IPS DF 6.9 (cell line): Measurements from ENCODE around the gene FAH.

ENCODE experiments used
- DNase-seq: peaks from one replicate; pipeline ENCODE4 v3.0.0-alpha.2; 2013; ENCODE audit warnings: low read depth, low spot score
- H3K27ac ChIP-seq: one replicate; pipeline ENCODE4 v1.5.1; 2013; ENCODE audit warnings: low read length, control low read depth
- H3K27me3 ChIP-seq: 2 replicates; pipeline ENCODE4 v1.6.1; 2013; ENCODE audit warnings: mild to moderate bottlenecking, low read length; ENCODE audit not compliant: control insufficient read depth, insufficient read depth
- H3K36me3 ChIP-seq: 2 replicates; pipeline ENCODE4 v1.6.1; 2013; ENCODE audit warnings: low read length; ENCODE audit not compliant: control insufficient read depth, insufficient read depth
- H3K4me1 ChIP-seq: 2 replicates; pipeline ENCODE4 v1.6.1; 2013; ENCODE audit warnings: low read length; ENCODE audit not compliant: control insufficient read depth, insufficient read depth
- H3K4me3 ChIP-seq: 2 replicates; pipeline ENCODE4 v1.5.1; 2013; ENCODE audit warnings: mild to moderate bottlenecking, low read length
- H3K9me3 ChIP-seq: 2 replicates; pipeline ENCODE4 v1.6.1; 2013; ENCODE audit warnings: low read length, inconsistent platforms; ENCODE audit not compliant: control insufficient read depth, insufficient read depth
- WGBS: extraction: QIAGEN DNeasy Blood & Tissue Kit; methylation state at CpG from one replicate; pipeline ENCODE4 v1.1.7; 2013; ENCODE audit warnings: mixed read lengths, missing lambda C conversion rate; ENCODE audit not compliant: insufficient read length, insufficient coverage; 5-methylcytosine and 5-hydroxymethylcytosine counted together

FAH gene

DNA sequence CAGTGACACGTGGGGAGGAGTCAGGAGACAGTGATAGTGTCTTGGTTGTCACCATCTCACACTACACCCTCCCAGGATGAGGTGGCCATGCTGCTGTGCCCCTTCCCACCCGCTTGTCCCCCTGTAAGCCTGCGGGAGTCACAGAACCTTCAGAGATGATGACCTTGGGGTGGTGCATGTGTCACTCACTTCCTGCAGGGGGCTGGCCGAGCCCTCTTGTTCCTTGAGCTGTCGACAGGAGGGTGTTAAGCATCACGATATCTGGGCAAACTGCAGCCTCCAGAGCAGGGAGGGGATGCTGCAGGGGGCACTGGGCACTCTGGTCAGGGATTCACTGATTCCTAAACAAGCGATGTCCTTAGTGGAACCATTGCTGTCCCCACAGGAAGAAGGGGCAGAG, 27.7 kb downstream of the FAH start:
- Histone ChIP-seq H3K36me3 (no peaks in the 10 kb centered on the region), H3K27ac (no peak overlapping the region), H3K4me1 (no peaks in the 10 kb centered on the region), H3K4me3 (no peak overlapping the region), H3K9me3 (no peaks in the 10 kb centered on the region), H3K27me3 (no peaks in the 10 kb centered on the region)
- DNase-seq, result no peak
- no CpG with 5 or more reads among the region's 7 CpGs for WGBS

DNA sequence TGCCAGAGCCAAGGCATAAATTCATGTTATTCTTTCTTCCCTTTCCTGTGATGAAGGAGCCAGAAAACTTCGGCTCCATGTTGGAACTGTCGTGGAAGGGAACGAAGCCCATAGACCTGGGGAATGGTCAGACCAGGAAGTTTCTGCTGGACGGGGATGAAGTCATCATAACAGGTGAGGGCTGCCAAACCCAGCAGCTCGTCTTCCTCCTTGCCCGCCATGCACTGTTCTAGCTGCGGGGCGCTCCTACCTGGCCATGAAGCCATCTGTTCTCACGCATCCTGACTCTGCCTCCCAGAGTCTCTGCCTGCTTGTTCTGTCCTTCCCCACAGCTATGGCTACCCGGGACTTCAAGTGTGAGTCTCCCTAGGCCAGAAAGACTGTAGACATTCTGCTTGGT, 28.2 kb downstream of the FAH start:
- WGBS, result no CpG with 5 or more reads among the region's 10 CpGs
- Histone ChIP-seq H3K9me3 (no peaks in the 10 kb centered on the region), H3K27ac (no peak overlapping the region), H3K4me1 (no peaks in the 10 kb centered on the region), H3K36me3 (0 out of 2 replicates have a peak, but pooled peaks cover 2% of the 10 kb centered on the region), H3K4me3 (no peak overlapping the region), H3K27me3 (no peaks in the 10 kb centered on the region)
- DNase-seq, result no peak

DNA sequence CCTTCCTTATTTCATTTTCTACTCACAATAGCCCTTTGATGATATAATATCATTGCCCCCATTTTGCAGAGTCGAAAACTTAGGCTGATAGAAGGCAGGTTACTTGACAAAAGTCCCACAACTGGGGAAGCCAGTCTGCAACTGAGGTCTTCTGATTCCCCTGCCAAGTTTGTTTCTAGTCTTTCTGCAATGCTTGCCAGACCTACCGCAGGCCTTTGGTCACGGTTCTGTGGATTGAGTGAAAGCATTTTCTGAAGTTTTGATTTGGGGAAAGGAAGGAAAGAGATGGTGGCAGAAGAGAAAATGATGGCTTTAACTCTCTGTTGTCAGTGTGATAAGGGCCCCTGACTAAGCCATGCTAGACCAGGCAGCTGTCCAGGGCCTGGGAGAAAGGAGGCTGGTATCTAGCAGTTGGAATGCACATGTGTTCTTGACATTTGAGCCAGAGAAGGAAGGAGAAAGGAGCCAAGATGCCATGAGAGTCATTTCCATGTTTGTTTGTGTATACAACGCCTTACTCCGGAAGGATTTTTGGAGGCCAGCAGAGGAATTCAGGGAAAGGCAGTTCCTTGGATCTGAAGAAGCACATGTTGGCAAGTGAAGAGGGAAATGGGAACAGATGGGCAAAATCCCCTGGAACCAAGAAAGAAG, 29.9 kb downstream of the FAH start:
- H3K4me1 ChIP-seq, result no peaks in the 10 kb centered on the region
- no peaks in the 10 kb centered on the region for H3K27me3 ChIP-seq
- 0 out of 2 replicates have a peak, but pooled peaks cover 2% of the 10 kb centered on the region for H3K36me3 ChIP-seq
- H3K27ac ChIP-seq, result no peak overlapping the region
- no CpG with 5 or more reads among the region's 5 CpGs for WGBS
- H3K4me3 ChIP-seq, result no peak overlapping the region
- no peaks in the 10 kb centered on the region for H3K9me3 ChIP-seq
- DNase-seq, result no peak

DNA sequence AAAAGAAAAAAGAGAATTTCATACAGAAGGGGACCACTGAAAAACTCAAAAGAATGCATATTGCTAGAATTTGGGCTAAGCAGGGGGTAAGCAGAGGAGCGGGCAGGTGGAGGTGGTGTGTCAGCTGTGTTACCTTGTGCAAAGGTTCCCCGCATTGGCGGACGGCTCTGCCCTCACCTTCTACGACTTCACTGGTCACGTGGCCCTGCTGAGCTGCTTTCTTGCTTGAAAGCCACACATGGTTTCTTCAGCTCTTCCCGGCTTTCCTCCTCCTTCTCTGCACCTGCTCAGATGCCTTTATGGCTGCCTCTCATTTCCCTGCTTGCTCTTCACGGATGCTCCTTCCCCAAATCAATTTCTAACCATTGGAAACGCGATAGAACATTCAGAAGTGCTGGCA, 30.5 kb downstream of the FAH start:
- Histone ChIP-seq H3K4me1 (no peaks in the 10 kb centered on the region), H3K27ac (no peak overlapping the region), H3K9me3 (no peaks in the 10 kb centered on the region), H3K27me3 (no peaks in the 10 kb centered on the region), H3K4me3 (no peak overlapping the region), H3K36me3 (0 out of 2 replicates have a peak, but pooled peaks cover 2% of the 10 kb centered on the region)
- DNase-seq, result no peak
- WGBS, result no CpG with 5 or more reads among the region's 10 CpGs

DNA sequence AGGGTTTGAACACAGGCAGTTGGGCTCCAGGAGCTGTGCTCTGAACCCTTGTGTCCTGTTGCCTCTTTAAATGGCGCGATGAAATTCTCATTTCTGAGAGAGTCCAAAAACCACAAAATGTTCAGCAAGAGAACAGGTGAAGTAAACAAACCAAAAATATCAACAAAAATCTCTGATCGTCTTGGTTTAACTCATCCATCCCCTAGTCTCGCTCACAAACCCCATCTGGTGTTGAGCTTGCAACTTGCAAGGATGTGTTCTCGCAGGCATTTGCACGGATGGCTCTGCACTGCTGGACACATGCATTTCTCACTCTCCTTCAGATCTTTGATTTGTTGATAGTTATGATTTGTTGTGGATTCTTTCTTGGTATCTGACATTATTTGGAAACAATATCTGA, 31.1 kb downstream of the FAH start:
- Histone ChIP-seq H3K4me1 (no peaks in the 10 kb centered on the region), H3K4me3 (no peak overlapping the region), H3K27ac (no peak overlapping the region), H3K27me3 (no peaks in the 10 kb centered on the region), H3K36me3 (0 out of 2 replicates have a peak, but pooled peaks cover 2% of the 10 kb centered on the region), H3K9me3 (no peaks in the 10 kb centered on the region)
- no CpG with 5 or more reads among the region's 6 CpGs for WGBS
- DNase-seq, result no peak

DNA sequence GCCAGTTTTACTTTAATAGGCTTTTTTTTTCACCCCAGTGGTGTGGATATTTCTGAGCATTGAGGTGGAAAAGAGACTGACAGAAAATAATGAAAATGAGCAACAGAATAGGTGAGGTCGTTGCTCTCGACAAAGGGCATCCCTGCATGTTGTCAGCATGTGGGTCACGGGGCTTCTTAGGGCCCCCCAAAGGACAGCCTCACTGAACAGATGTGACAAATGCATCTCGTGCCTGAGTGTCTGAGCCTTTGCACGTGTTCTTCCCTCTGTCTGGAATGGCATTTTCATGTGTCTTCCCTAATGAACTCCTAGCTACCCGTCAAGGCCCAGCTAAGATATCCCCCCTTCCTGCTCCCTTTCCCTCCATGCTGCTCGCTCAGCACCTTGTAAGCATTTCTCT, 31.8 kb downstream of the FAH start:
- H3K36me3 ChIP-seq, result 0 out of 2 replicates have a peak, but pooled peaks cover 2% of the 10 kb centered on the region
- H3K27ac ChIP-seq, result no peak overlapping the region
- H3K9me3 ChIP-seq, result no peaks in the 10 kb centered on the region
- H3K4me3 ChIP-seq, result no peak overlapping the region
- H3K4me1 ChIP-seq, result no peaks in the 10 kb centered on the region
- no peaks in the 10 kb centered on the region for H3K27me3 ChIP-seq
- WGBS, result no CpG with 5 or more reads among the region's 7 CpGs
- no peak for DNase-seq

DNA sequence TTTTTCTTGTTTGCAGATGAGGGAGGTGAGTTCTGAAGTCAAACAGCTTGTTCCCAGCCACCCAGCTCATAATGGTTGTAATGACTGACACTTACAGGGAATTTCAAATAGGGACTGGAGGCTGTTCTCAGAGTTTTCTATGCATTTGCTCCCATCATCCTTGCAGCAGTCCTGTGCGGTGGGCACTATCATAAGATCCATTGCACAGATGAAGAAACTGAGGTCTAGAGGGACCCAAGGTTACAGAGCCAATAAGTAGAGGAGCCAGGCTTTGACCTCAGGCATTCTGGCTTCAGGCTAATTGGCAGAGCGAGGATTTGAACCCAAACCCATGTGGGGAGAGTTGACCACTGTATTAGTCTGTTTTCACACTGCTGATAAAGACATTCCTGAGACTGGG, 32.4 kb downstream of the FAH start:
- no CpG with 5 or more reads among the region's 2 CpGs for WGBS
- Histone ChIP-seq H3K36me3 (0 out of 2 replicates have a peak, but pooled peaks cover 2% of the 10 kb centered on the region), H3K27me3 (no peaks in the 10 kb centered on the region), H3K4me3 (no peak overlapping the region), H3K9me3 (no peaks in the 10 kb centered on the region), H3K4me1 (no peaks in the 10 kb centered on the region), H3K27ac (no peak overlapping the region)
- DNase-seq, result no peak

DNA sequence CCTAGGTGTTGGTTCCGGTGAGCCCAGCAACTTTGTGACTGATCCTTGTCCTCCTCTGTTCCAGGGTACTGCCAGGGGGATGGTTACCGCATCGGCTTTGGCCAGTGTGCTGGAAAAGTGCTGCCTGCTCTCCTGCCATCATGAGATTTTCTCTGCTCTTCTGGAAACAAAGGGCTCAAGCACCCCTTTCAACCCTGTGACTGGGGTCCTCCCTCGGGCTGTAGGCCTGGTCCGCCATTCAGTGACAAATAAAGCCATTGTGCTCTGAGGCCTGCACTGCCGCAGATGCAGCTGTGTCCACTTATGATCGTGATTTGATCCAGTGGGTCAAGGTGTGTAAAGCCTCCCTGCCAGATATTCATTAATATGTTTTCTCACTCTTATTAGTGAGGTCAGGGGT, 33.3 kb downstream of the FAH start:
- Histone ChIP-seq H3K27ac (no peak overlapping the region), H3K36me3 (0 out of 2 replicates have a peak, but pooled peaks cover 2% of the 10 kb centered on the region), H3K27me3 (no peaks in the 10 kb centered on the region), H3K4me1 (no peaks in the 10 kb centered on the region), H3K4me3 (no peak overlapping the region), H3K9me3 (no peaks in the 10 kb centered on the region)
- no peak for DNase-seq
- no CpG with 5 or more reads among the region's 7 CpGs for WGBS

DNA sequence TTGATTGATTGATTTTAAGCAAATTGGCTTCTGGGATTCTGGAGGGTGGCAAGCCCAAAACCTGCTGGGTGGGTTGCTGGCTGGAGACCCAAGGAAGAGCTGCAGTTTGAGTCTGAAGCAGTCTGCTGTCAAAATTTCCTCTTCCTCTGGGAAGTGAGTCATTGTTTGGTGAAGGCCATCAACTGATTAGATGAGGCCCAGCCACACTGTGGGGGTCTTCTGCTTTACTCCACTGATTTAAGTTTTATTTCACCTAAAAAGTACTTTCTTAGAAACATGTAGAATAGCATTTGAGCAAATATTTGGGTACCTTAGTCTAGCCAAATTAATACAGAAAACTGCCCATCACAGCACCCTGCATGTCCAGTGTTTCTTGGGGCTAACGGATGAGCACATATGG, 33.8 kb downstream of the FAH start:
- no peak for DNase-seq
- Histone ChIP-seq H3K4me1 (no peaks in the 10 kb centered on the region), H3K9me3 (no peaks in the 10 kb centered on the region), H3K27ac (no peak overlapping the region), H3K27me3 (no peaks in the 10 kb centered on the region), H3K4me3 (no peak overlapping the region), H3K36me3 (0 out of 2 replicates have a peak, but pooled peaks cover 2% of the 10 kb centered on the region)
- no CpG with 5 or more reads among the region's 1 CpG for WGBS

DNA sequence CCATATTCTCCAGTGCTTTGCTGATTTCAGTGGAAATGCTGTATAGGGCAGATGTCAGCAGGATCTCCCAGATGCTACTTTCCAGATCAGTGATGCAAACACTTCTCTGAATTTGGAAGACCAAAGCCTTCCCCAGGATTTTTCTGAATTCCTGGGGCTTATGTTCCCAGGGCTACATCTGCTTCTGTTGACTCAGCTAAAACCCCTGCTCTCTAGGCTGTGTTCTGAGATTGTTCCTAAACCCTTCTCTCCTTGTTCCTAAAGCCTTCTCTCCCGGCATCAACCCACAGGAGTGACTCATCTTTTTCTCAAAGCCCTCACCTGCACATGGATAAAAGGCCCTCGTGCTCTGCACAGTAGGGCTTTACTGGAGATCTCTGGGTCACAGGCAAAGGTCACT, 35.5 kb downstream of the FAH start:
- no CpG with 5 or more reads among the region's 2 CpGs for WGBS
- no peak overlapping the region for H3K4me3 ChIP-seq
- H3K36me3 ChIP-seq, result 0 out of 2 replicates have a peak, but pooled peaks cover 2% of the 10 kb centered on the region
- H3K27ac ChIP-seq, result no peak overlapping the region
- DNase-seq, result no peak
- H3K27me3 ChIP-seq, result no peaks in the 10 kb centered on the region
- no peaks in the 10 kb centered on the region for H3K9me3 ChIP-seq
- no peaks in the 10 kb centered on the region for H3K4me1 ChIP-seq

DNA sequence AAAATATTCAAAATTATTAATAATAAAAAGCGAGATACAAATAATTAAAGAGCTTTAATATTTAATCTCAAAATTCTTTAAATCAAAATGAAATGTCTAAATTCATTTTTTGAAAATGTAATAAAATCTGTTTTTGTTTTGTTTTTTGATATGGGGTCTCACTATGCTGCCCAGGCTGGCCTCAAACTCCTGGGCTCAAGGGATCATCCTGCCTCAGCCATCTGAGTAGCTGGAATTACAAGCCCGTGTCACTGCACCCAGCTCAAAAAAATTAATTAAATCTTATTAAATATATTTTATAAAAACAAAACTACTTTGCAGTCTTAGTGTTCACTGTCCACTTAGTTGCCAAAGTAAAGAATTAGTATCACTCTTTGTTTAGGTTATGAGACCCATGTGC, 38.4 kb downstream of the FAH start:
- WGBS, result no CpG with 5 or more reads among the region's 2 CpGs
- no peak for DNase-seq
- Histone ChIP-seq H3K36me3 (no peaks in the 10 kb centered on the region), H3K27me3 (no peaks in the 10 kb centered on the region), H3K9me3 (no peaks in the 10 kb centered on the region), H3K27ac (no peak overlapping the region), H3K4me3 (no peak overlapping the region), H3K4me1 (no peaks in the 10 kb centered on the region)
